OCI-LY1 (cell line): Measurements from ENCODE around the gene METRN.

Experiments
- H2AFZ ChIP-seq: fragments of 200-600 bp; sonication (generic), shearing (Covaris generic); 2 replicates; pipeline ENCODE4 v1.6.0; 2014; ENCODE audit warnings: antibody characterized with exemption, mild to moderate bottlenecking, low read length
- H3F3A ChIP-seq: fragments of 200-600 bp; sonication (generic), shearing (Covaris generic); 2 replicates; pipeline ENCODE4 v1.6.0; 2014; ENCODE audit warnings: mild to moderate bottlenecking, antibody characterized with exemption, low read length, moderate library complexity; ENCODE audit not compliant: insufficient read depth
- H3K27ac ChIP-seq: fragments of 200-600 bp; sonication (generic); 2 replicates; pipeline ENCODE4 v1.5.1; 2014; ENCODE audit warnings: low read length, mixed run types, mild to moderate bottlenecking, low read depth; ENCODE audit not compliant: poor library complexity, severe bottlenecking
- H3K27me3 ChIP-seq: fragments of 200-600 bp; sonication (generic); 2 replicates; pipeline ENCODE4 v1.6.0; 2014; ENCODE audit warnings: antibody characterized with exemption, mild to moderate bottlenecking, low read length, moderate library complexity; ENCODE audit not compliant: insufficient read depth
- H3K36me3 ChIP-seq: fragments of 200-600 bp; sonication (generic); 2 replicates; pipeline ENCODE4 v1.6.1; 2014; ENCODE audit warnings: mild to moderate bottlenecking, antibody characterized with exemption, low read length, moderate library complexity, mixed read lengths; ENCODE audit not compliant: insufficient read depth
- H3K4me1 ChIP-seq: fragments of 200-600 bp; sonication (generic); 2 replicates; pipeline ENCODE4 v1.5.1; 2014; ENCODE audit warnings: mild to moderate bottlenecking, low read length, moderate library complexity; ENCODE audit not compliant: insufficient read depth, severe bottlenecking
- H3K4me2 ChIP-seq: fragments of 200-600 bp; sonication (generic), shearing (Covaris generic); 2 replicates; pipeline ENCODE4 v1.6.1; 2014; ENCODE audit warnings: low read length
- H3K4me3 ChIP-seq: fragments of 200-600 bp; sonication (generic); 2 replicates; pipeline ENCODE4 v1.5.1; 2014; ENCODE audit warnings: low read length, low read depth, mild to moderate bottlenecking, mixed read lengths; ENCODE audit not compliant: poor library complexity, severe bottlenecking
- H3K79me2 ChIP-seq: fragments of 200-600 bp; shearing (Covaris generic); 2 replicates; pipeline ENCODE4 v1.6.1; 2016; ENCODE audit warnings: mixed run types, low read length, mixed read lengths; ENCODE audit not compliant: insufficient read depth
- H3K9ac ChIP-seq: fragments of 200-600 bp; sonication (generic), shearing (Covaris generic); 2 replicates; pipeline ENCODE4 v1.6.1; 2014; ENCODE audit warnings: mild to moderate bottlenecking, low read length, mixed read lengths
- H3K9me2 ChIP-seq: fragments of 200-600 bp; sonication (generic), shearing (Covaris generic); 2 replicates; pipeline ENCODE4 v1.6.1; 2014; ENCODE audit warnings: low read depth, mild to moderate bottlenecking, low read length, mixed read lengths
- H3K9me3 ChIP-seq: fragments of 200-600 bp; shearing (Covaris generic); 2 replicates; pipeline ENCODE4 v1.6.1; 2014; ENCODE audit warnings: low read length, mixed read lengths
- H4K20me1 ChIP-seq: fragments of 200-600 bp; sonication (generic), shearing (Covaris generic); 2 replicates; pipeline ENCODE4 v1.6.0; 2016; ENCODE audit warnings: mild to moderate bottlenecking, low read length; ENCODE audit not compliant: insufficient read depth
- EZH2 ChIP-seq: fragments of 200-600 bp; sonication (generic), shearing (Covaris generic); IDR thresholded peaks from 2 replicates; pipeline ENCODE4 v1.8.0; 2017; ENCODE audit warnings: borderline replicate concordance, mixed run types, mild to moderate bottlenecking, antibody characterized with exemption, low read length, moderate library complexity, mixed read lengths
- TF ChIP-seq, protein P1 (sequence below): fragments of 200-600 bp; sonication (generic), shearing (Covaris generic); IDR thresholded peaks from 2 replicates; pipeline ENCODE4 v1.5.1; 2017; ENCODE audit warnings: mild to moderate bottlenecking, antibody characterized with exemption, low read length, moderate library complexity, mixed read lengths

Gene METRN

DNA sequence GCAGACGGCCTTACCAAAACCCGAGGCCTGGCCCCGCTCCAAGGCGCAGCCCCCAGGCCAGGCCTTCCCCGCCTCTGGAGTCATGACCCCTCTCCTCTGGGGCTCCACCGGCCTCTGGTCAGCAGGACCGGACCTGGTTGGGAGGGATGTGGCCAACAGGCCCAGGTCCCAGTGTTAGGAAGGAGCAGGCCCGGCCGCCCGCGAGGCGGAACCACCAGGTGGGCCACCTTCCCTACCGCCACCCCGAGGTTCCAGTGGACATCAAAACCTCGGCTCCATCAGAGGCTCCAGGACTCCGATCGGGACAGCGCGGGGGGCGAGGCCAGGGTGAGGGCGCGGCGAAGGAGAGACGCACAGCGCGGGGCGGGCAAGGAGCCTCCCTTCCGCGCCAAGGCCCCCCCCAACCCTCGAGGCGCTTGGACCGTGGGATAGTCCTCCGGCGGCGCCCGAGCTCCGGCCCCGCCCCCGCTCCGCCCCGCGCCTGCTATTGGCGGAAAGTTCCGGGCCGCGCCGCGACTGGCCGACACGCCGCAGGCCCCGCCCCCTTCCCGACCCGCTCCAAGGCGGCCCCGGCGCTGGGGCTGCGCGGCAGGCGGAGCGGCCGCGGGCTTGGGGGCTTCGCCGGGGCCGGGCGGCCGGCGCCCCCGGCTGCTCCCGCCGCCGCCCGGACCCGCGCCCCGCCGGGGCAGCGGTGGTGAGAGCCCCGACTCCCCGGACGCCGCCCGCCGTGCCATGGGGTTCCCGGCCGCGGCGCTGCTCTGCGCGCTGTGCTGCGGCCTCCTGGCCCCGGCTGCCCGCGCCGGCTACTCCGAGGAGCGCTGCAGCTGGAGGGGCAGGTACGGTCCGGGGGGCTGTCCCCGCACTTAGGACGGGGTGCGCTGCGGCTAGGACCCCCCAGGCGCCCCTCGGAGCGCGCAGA, at the start of gene METRN:
TSS of gene METRN (plus strand) at position 561 of the 919 bp plus-strand sequence. CDS start at position 733, 172 bp downstream.
- Histone ChIP-seq H3K4me2 (peak within 1 kb of the TSS; percentile 78), H3K9me3 (no peaks in the 10 kb centered on the region), H3K36me3 (no peaks in the 10 kb centered on the region), H3K4me3 (peak within 1 kb of the TSS; percentile 57), H4K20me1 (no peaks in the 10 kb centered on the region), H3F3A (no peaks in the 10 kb centered on the region), H3K9me2 (no peaks in the 10 kb centered on the region), H3K9ac (no peak within 1 kb of the TSS; the same call in 1 of the 2 replicates), H3K4me1 (peaks cover 17% of the 10 kb centered on the region), H3K27me3 (peaks cover 23% of the 10 kb centered on the region), H3K27ac (no peak within 1 kb of the TSS), H3K79me2 (no peaks in the 10 kb centered on the region), H2AFZ (no peak within 1 kb of the TSS)
- TF ChIP-seq, protein P1, sequence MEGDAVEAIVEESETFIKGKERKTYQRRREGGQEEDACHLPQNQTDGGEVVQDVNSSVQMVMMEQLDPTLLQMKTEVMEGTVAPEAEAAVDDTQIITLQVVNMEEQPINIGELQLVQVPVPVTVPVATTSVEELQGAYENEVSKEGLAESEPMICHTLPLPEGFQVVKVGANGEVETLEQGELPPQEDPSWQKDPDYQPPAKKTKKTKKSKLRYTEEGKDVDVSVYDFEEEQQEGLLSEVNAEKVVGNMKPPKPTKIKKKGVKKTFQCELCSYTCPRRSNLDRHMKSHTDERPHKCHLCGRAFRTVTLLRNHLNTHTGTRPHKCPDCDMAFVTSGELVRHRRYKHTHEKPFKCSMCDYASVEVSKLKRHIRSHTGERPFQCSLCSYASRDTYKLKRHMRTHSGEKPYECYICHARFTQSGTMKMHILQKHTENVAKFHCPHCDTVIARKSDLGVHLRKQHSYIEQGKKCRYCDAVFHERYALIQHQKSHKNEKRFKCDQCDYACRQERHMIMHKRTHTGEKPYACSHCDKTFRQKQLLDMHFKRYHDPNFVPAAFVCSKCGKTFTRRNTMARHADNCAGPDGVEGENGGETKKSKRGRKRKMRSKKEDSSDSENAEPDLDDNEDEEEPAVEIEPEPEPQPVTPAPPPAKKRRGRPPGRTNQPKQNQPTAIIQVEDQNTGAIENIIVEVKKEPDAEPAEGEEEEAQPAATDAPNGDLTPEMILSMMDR: no peak
- TF ChIP-seq EZH2: no peak

GRCh38 chr16:666572-666971, 48.3 kb upstream of the METRN start:
- Histone ChIP-seq H3K27ac (no peak overlapping the region), H3K4me3 (no peak overlapping the region), H3K79me2 (no peaks in the 10 kb centered on the region), H3K9me2 (no peaks in the 10 kb centered on the region), H4K20me1 (no peaks in the 10 kb centered on the region), H2AFZ (no peak overlapping the region), H3K4me2 (no peak overlapping the region), H3K9me3 (no peaks in the 10 kb centered on the region), H3K36me3 (peaks cover 42% of the 10 kb centered on the region), H3K9ac (no peak overlapping the region), H3K27me3 (no peaks in the 10 kb centered on the region), H3F3A (no peaks in the 10 kb centered on the region), H3K4me1 (peaks cover 16% of the 10 kb centered on the region)
- TF ChIP-seq, protein P1: no peak
- no peak for TF ChIP-seq EZH2

DNA sequence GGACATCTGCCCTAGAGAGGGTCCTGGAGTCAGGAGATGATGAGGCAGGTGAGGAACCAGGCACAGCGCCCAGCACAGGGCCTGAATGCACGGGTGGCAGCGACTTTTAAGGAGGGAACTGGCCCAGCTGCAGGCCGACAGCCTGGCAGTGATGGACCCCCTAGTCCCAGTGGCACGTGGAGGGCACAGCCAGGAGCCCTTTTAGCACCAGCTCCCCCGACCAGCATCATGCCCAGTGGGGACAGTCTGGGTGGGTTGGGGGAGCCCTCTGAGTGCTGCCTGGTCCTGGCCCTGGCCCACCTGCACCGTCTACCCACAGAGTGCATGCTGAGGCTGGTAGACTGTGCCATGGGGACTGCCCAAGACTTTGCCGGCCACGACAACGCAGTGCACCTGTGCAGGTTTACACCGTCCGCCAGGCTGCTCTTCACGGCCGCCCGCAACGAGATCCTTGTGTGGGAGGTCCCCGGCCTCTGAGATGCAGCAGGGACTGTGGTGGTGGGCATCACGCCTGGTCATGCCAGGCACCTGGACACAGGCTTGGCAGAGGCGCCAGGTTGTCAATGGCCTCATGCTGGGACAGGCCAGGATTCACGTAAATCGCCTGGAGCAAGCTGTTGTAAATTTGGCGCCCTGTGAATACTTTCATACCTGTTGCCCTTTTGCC, 47.7 kb upstream of the METRN start:
- TF ChIP-seq EZH2: no peak
- Histone ChIP-seq H3K9me3 (no peaks in the 10 kb centered on the region), H3F3A (no peaks in the 10 kb centered on the region), H3K4me3 (peak overlapping the region; percentile 99), H2AFZ (0 out of 2 replicates have a peak overlapping the region, but pooled peaks have one; percentile 52), H3K9ac (peak overlapping the region; percentile 67), H3K27ac (peak overlapping the region; percentile 59), H4K20me1 (no peaks in the 10 kb centered on the region), H3K4me1 (peaks cover 16% of the 10 kb centered on the region), H3K9me2 (no peaks in the 10 kb centered on the region), H3K27me3 (no peaks in the 10 kb centered on the region), H3K36me3 (peaks cover 42% of the 10 kb centered on the region), H3K4me2 (peak overlapping the region; percentile 70), H3K79me2 (no peaks in the 10 kb centered on the region)
